Loucy (cell line): Measurements from ENCODE around the gene SEMA5A.

Experiments used
- H2AFZ ChIP-seq: fragments of 200-600 bp; sonication (generic); 2 replicates; pipeline ENCODE4 v1.6.0; 2016; ENCODE audit warnings: antibody characterized with exemption, mild to moderate bottlenecking, low read length, moderate library complexity
- H3F3A ChIP-seq: fragments of 200-600 bp; 2 replicates; pipeline ENCODE4 v1.6.0; 2016; ENCODE audit warnings: antibody characterized with exemption, low read depth, mild to moderate bottlenecking
- H3K27me3 ChIP-seq: fragments of 200-600 bp; sonication (generic); 2 replicates; pipeline ENCODE4 v1.6.1; 2014; ENCODE audit warnings: low read length, mild to moderate bottlenecking; ENCODE audit not compliant: insufficient read depth, poor library complexity, severe bottlenecking
- H3K36me3 ChIP-seq: fragments of 200-600 bp; sonication (generic); 2 replicates; pipeline ENCODE4 v1.6.1; 2016; ENCODE audit warnings: low read length; ENCODE audit not compliant: insufficient read depth
- H3K4me1 ChIP-seq: fragments of 200-600 bp; sonication (generic); 2 replicates; pipeline ENCODE4 v1.5.1; 2014; ENCODE audit warnings: low read length, mild to moderate bottlenecking; ENCODE audit not compliant: insufficient read depth, poor library complexity, severe bottlenecking
- H3K4me2 ChIP-seq: fragments of 200-600 bp; sonication (generic); 2 replicates; pipeline ENCODE4 v1.6.0; 2014; ENCODE audit warnings: antibody characterized with exemption, low read length, low read depth, mild to moderate bottlenecking; ENCODE audit not compliant: poor library complexity, severe bottlenecking
- H3K4me3 ChIP-seq: fragments of 200-600 bp; sonication (generic); 2 replicates; pipeline ENCODE4 v1.5.1; 2014; ENCODE audit warnings: low read length, mild to moderate bottlenecking, mixed read lengths; ENCODE audit not compliant: poor library complexity, severe bottlenecking
- H3K79me2 ChIP-seq: fragments of 200-600 bp; sonication (generic); 2 replicates; pipeline ENCODE4 v1.6.1; 2014; ENCODE audit warnings: low read length; ENCODE audit not compliant: insufficient read depth
- H3K9ac ChIP-seq: fragments of 200-600 bp; sonication (generic); 2 replicates; pipeline ENCODE4 v1.6.0; 2014; ENCODE audit warnings: mild to moderate bottlenecking, low read depth, low read length, moderate library complexity; ENCODE audit not compliant: poor library complexity, severe bottlenecking
- H3K9me2 ChIP-seq: fragments of 200-600 bp; sonication (generic); replicated peaks from 2 replicates; pipeline ENCODE4 v1.6.1; 2016; ENCODE audit warnings: low read depth, low read length, mixed read lengths
- H3K9me3 ChIP-seq: fragments of 200-600 bp; sonication (generic); 2 replicates; pipeline ENCODE4 v1.6.1; 2014; ENCODE audit warnings: mild to moderate bottlenecking, antibody characterized with exemption, low read length, low read depth; ENCODE audit not compliant: insufficient read depth
- H4K20me1 ChIP-seq: fragments of 200-600 bp; sonication (generic); 2 replicates; pipeline ENCODE4 v1.6.0; 2014; ENCODE audit warnings: antibody characterized with exemption, low read length, mild to moderate bottlenecking; ENCODE audit not compliant: insufficient read depth, poor library complexity, severe bottlenecking
- CTCF ChIP-seq: fragments of 200-600 bp; sonication (generic); conservative IDR thresholded peaks from 2 replicates; pipeline ENCODE4 v1.5.1; 2014; ENCODE audit warnings: mild to moderate bottlenecking, antibody characterized with exemption, low read length
- EZH2phosphoT487 ChIP-seq: fragments of 200-600 bp; IDR thresholded peaks from 2 replicates; pipeline ENCODE4 v1.6.1; 2018; ENCODE audit warnings: antibody characterized with exemption, mild to moderate bottlenecking, moderate library complexity, borderline replicate concordance

The SEMA5A gene

DNA sequence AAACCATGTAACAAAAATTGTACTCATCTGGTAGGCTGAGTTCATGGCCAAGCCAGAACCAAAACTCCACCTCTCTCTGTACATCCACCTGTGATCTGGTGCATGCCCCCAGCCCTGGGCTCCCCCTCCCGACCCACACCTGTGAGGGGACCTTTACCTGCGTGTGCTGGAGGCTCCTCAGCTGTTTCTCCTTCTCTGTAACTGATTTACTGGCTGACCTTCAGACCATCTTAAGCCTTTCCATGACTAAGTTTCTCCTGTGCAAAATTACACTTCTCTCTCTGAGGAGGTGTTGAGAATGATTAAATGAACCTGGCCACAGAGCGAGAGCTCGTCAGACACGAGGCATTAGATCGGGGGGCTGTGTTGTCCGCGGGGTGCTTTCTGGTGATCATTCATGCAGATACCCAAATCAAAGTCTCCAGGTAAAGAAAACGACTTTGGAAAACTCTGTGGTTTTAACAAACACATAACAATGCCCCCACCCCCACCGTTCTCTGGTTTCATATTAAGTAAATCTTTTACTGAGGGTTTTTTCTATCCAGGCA, 136.4 kb downstream of the SEMA5A start:
- Histone ChIP-seq H3K4me3 (no peak overlapping the region), H3K9ac (no peak overlapping the region), H3F3A (no peaks in the 10 kb centered on the region), H3K9me2 (no peaks in the 10 kb centered on the region), H3K79me2 (no peaks in the 10 kb centered on the region), H3K4me1 (no peaks in the 10 kb centered on the region), H3K27me3 (no peaks in the 10 kb centered on the region), H3K36me3 (no peaks in the 10 kb centered on the region), H3K9me3 (no peaks in the 10 kb centered on the region), H3K4me2 (no peak overlapping the region), H4K20me1 (no peaks in the 10 kb centered on the region), H2AFZ (no peak overlapping the region)
- no peak for TF ChIP-seq CTCF
- no peak for TF ChIP-seq EZH2phosphoT487

DNA sequence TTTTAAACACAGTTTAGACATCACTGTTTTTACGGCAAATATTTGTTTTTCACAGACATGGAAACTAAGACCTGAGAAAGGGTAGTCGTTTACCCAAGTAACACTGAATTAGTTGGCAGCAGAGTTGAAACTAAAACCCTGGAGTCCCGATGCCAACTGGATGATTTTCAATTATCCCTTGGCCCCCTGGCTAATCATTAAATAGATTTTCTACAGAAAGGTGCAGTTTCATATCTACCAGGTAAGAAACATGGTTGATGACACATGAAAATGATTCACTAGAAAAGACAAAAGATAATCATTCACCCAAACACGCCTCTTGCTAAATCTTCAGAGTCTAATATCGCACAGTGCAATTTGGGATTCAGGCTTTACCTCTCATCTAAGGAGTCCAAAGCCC, 136.9 kb downstream of the SEMA5A start:
- Histone ChIP-seq H3K4me1 (no peaks in the 10 kb centered on the region), H3K27me3 (no peaks in the 10 kb centered on the region), H3K36me3 (no peaks in the 10 kb centered on the region), H3K9me3 (no peaks in the 10 kb centered on the region), H4K20me1 (no peaks in the 10 kb centered on the region), H3K79me2 (no peaks in the 10 kb centered on the region), H2AFZ (no peak overlapping the region), H3K9ac (no peak overlapping the region), H3F3A (no peaks in the 10 kb centered on the region), H3K4me3 (no peak overlapping the region), H3K9me2 (no peaks in the 10 kb centered on the region), H3K4me2 (no peak overlapping the region)
- TF ChIP-seq EZH2phosphoT487 (no peak), CTCF (no peak)

GRCh38 chr5:9405196-9405754, 140.6 kb downstream of the SEMA5A start:
- TF ChIP-seq EZH2phosphoT487 (no peak), CTCF (no peak)
- H3K4me1 ChIP-seq: no peaks in the 10 kb centered on the region
- H4K20me1 ChIP-seq: no peaks in the 10 kb centered on the region
- no peak overlapping the region for H2AFZ ChIP-seq
- H3K4me2 ChIP-seq: no peak overlapping the region
- no peak overlapping the region for H3K4me3 ChIP-seq
- H3K9me2 ChIP-seq: no peaks in the 10 kb centered on the region
- H3K9me3 ChIP-seq: no peaks in the 10 kb centered on the region
- H3K9ac ChIP-seq: no peak overlapping the region
- no peaks in the 10 kb centered on the region for H3F3A ChIP-seq
- no peaks in the 10 kb centered on the region for H3K36me3 ChIP-seq
- H3K79me2 ChIP-seq: no peaks in the 10 kb centered on the region
- no peaks in the 10 kb centered on the region for H3K27me3 ChIP-seq
